HFF-Myc (cell line): ENCODE measurements around the gene HPCAL1.

ENCODE experiments used
- DNase-seq: peaks from one replicate; pipeline ENCODE4 v3.0.0-alpha.2; 2011; ENCODE audit warnings: low read depth; ENCODE audit errors: extremely low read depth
- H3K4me3 ChIP-seq: replicated peaks from 2 replicates; pipeline ENCODE4 v1.5.1; 2011; ENCODE audit warnings: low read depth, mild to moderate bottlenecking, control low read depth, low read length
- CTCF ChIP-seq: IDR thresholded peaks from 2 replicates; pipeline ENCODE4 v1.5.1; 2012; ENCODE audit warnings: mild to moderate bottlenecking, low read depth, low read length, control low read depth; ENCODE audit errors: missing control alignments

HPCAL1 gene

DNA sequence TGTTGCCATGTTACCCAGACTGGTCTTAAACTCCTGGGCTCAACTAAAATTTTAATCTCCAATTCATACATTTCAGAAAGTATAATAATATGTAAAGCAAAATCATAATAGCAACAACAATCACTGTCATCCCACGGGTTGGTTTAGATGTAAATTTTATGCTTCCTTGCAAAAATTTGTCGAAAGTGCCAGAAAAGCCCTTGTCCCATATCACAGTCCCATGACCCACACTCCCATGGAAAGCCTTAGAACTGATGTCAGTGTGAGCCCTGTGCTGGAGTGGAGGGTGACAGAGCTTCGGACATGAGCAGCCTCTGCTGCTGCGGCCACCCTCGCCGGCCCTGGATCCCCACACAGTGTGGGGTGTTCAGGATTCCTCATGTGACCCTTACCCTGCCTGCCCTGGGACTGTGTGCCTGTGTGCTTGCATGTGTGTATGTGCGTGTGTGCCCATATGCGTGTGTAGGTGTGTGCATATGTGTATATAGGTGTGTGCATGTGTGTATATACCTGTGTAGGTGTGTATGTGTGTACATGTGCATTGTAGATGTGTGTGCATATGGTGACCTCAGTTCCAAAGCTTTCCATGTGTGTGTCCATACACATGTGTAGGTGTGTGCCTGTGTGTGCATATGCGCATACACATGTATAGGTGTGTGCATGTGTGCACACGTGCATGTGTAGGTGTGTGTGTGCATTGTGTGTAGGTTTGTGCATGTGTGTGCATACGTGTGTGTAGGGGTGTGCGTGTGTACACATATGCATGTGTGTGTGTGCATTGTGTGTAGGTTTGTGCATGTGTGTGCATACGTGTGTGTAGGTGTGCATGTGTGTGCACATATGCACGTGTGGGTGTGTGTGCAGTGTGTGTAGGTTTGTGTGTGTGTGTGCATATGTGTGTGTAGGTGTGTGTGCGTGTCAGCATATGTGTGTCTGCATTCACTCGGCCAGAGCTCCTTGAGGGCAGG is 65.1 kb downstream of the HPCAL1 start:
- no peak for TF ChIP-seq CTCF
- H3K4me3 ChIP-seq = no peak overlapping the region
- DNase-seq = no peak

DNA sequence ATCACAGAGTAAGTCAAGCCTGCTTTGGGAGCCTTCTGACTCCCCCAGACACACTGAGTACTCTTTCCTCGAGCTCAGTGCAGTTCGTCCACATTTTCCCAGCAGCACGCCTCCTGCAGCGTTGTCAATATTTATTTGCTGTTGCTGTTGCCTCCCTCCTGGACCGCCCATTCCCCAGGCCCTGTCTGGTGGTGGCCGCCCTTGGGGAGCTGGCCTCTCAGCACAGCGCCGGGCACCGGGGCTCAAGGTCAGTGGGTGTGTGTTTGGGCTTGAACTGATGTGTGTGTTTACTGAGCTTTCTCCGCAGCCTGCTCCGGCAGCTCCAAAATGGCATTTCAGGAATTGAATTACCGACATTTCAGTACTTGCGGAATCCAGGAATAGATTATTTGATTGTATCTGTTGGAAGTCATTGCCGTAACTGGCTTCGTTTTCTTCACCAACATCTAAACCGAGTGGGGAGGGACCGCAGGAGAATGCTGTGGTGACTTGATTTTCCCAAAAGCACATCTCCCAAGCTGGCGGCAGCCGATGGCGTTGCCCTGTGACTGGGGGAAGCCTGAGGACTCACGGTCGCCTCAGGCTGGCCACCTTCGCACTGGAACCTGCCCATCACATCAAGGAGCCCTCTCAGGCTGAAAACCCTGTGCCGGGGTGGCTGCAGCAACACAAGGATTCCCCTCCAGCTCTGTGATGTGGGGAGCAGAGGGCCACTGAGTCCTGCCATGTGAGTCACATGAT is 66.0 kb downstream of the HPCAL1 start:
- TF ChIP-seq CTCF = no peak
- H3K4me3 ChIP-seq = no peak overlapping the region
- DNase-seq = no peak

GRCh38 chr2:10369269-10370255 is 66.9 kb downstream of the HPCAL1 start:
- no peak overlapping the region for H3K4me3 ChIP-seq
- no peak for TF ChIP-seq CTCF
- DNase-seq = no peak

- no peak for DNase-seq
- TF ChIP-seq CTCF = no peak
- H3K4me3 ChIP-seq = no peak overlapping the region
Observed at GRCh38 chr2:10370390-10370789, 67.7 kb downstream of the HPCAL1 start.

DNA sequence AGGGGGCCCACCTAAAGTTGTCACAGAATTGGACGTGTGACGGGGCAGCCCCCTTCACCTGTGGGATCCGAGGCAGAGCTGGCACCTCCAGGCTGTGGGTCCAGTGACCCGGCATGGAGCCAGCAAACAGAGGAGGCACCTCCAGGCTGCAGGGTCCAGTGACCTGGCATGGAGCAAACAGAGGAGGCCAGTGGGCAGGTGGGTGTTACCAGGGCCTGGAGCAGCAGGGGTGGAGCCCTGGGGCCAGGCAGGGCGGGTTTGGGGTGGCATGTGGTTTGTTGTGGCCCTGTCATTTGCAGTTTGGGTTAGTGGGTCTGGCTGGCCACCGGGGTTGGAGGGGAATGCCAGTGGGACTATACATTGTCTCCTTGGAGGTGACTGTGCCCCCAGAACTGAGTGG is 68.2 kb downstream of the HPCAL1 start:
- no peak overlapping the region for H3K4me3 ChIP-seq

More for the DNA sequence above, 68.2 kb downstream of the HPCAL1 start:
- TF ChIP-seq CTCF = no peak
- no peak for DNase-seq
